Breast epithelium (tissue), 3 donors: ENCODE measurements around the gene ARHGEF2.

Experiments used
- CTCF ChIP-seq, 3 donors: fragments of 450-650 bp; IDR thresholded peaks; one replicate each; pipeline ENCODE4 v1.5.1; 2016 to 2017; ENCODE audit warnings: antibody characterized with exemption in 3 of 3, mild to moderate bottlenecking in 3 of 3, moderate library complexity in 3 of 3
- POLR2A ChIP-seq: fragments of 450-650 bp; IDR thresholded peaks from one replicate; pipeline ENCODE4 v1.6.1; 2016; ENCODE audit warnings: antibody characterized with exemption, mild to moderate bottlenecking, moderate library complexity
- POLR2AphosphoS5 ChIP-seq, 3 donors: sonication (generic); formaldehyde crosslinking; IDR thresholded peaks; one replicate each; pipeline ENCODE4 v1.6.1; 2017; ENCODE audit warnings: antibody characterized with exemption in 3 of 3

- TF ChIP-seq CTCF (IDR thresholded peaks at IDR 0.05) (no peak), POLR2A (no peak), POLR2AphosphoS5 (IDR thresholded peaks at IDR 0.05) (no peak)
These were observed 64.2 kb downstream of the ARHGEF2 start for GRCh38 chr1:155913969-155914757.
